HEK293 (cell line): ENCODE data around the gene NBPF6.

Source experiments
- CTCF ChIA-PET: fragments of 350-600 bp; formaldehyde crosslinking; extraction: SDS; loops from one replicate; lab custom pipeline; 2021; ENCODE audit warnings: antibody characterized with exemption; lab: Yijun Ruan, JAX
- POLR2A ChIA-PET: fragments of 300-600 bp; formaldehyde crosslinking; extraction: SDS; loops from one replicate; lab custom pipeline; 2020; ENCODE audit warnings: antibody characterized with exemption, inconsistent platforms; lab: Yijun Ruan, JAX
- H3K27ac ChIP-seq: fragments of 200-500 bp; sonication (Bioruptor generic); 2 replicates; pipeline ENCODE4 v1.5.1; 2014; ENCODE audit warnings: low read depth, low read length, control low read depth, inconsistent platforms; ENCODE audit errors: extremely low read depth
- H3K36me3 ChIP-seq, 2 experiments: fragments of 200-500 bp in 1 of 2; sonication (Bioruptor generic) in 1 of 2; 1 replicate in 1 of 2; 2 replicates in 1 of 2; pipeline ENCODE4 v1.5.1; 2014 to 2017; ENCODE audit warnings: inconsistent platforms in 2 of 2, low read length in 2 of 2; ENCODE audit not compliant: control insufficient read depth in 2 of 2, insufficient read depth in 1 of 2
- H3K4me1 ChIP-seq: fragments of 200-500 bp; sonication (Bioruptor generic); 2 replicates; pipeline ENCODE4 v1.5.1; 2014; ENCODE audit warnings: mild to moderate bottlenecking, low read length, inconsistent platforms; ENCODE audit not compliant: control insufficient read depth, insufficient read depth
- H3K4me3 ChIP-seq: 2 replicates; pipeline ENCODE4 v1.5.1; 2011; ENCODE audit warnings: low read depth, mild to moderate bottlenecking, control low read depth, low read length, moderate library complexity
- H3K9me3 ChIP-seq: fragments of 200-500 bp; sonication (Bioruptor generic); 2 replicates; pipeline ENCODE4 v1.5.1; 2014; ENCODE audit warnings: low read depth, low read length, inconsistent platforms; ENCODE audit not compliant: control insufficient read depth, insufficient read depth
- TCF7L2 ChIP-seq: IDR thresholded peaks from 2 replicates; pipeline ENCODE4 v1.6.1; 2011; ENCODE audit warnings: low read depth, mild to moderate bottlenecking, inconsistent platforms, low read length, moderate library complexity, borderline replicate concordance
- ZBTB8A ChIP-seq: fragments of 450-650 bp; formaldehyde crosslinking; IDR thresholded peaks from 2 replicates; pipeline ENCODE4 v1.5.1; 2016; ENCODE audit warnings: missing biosample characterization, missing genetic modification characterization
- ZFP41 ChIP-seq: fragments of 450-650 bp; formaldehyde crosslinking; IDR thresholded peaks from 2 replicates; pipeline ENCODE4 v1.5.1; 2016; ENCODE audit warnings: missing biosample characterization, missing genetic modification characterization, borderline replicate concordance
- ZIC2 ChIP-seq: fragments of 450-650 bp; formaldehyde crosslinking; IDR thresholded peaks from 2 replicates; pipeline ENCODE4 v1.5.1; 2016; ENCODE audit warnings: missing biosample characterization, missing genetic modification characterization
- ZNF112 ChIP-seq: fragments of 450-650 bp; formaldehyde crosslinking; IDR thresholded peaks from 2 replicates; pipeline ENCODE4 v1.5.0; 2017; ENCODE audit warnings: missing biosample characterization, missing genetic modification characterization
- ZNF2 ChIP-seq: fragments of 450-650 bp; formaldehyde crosslinking; IDR thresholded peaks from 2 replicates; pipeline ENCODE4 v1.5.1; 2016; ENCODE audit warnings: missing biosample characterization, missing genetic modification characterization
- ZNF239 ChIP-seq: fragments of 450-650 bp; formaldehyde crosslinking; IDR thresholded peaks from 2 replicates; pipeline ENCODE4 v1.5.1; 2016; ENCODE audit warnings: missing biosample characterization, missing genetic modification characterization
- ZNF248 ChIP-seq: fragments of 450-650 bp; formaldehyde crosslinking; IDR thresholded peaks from 2 replicates; pipeline ENCODE4 v1.5.1; 2017; ENCODE audit warnings: missing biosample characterization, missing genetic modification characterization
- ZNF266 ChIP-seq: fragments of 450-650 bp; formaldehyde crosslinking; IDR thresholded peaks from 2 replicates; pipeline ENCODE4 v1.5.1; 2016; ENCODE audit warnings: missing biosample characterization, missing genetic modification characterization, low read depth
- ZNF280D ChIP-seq: fragments of 450-650 bp; formaldehyde crosslinking; IDR thresholded peaks from 2 replicates; pipeline ENCODE4 v1.5.1; 2016; ENCODE audit warnings: missing biosample characterization, missing genetic modification characterization
- ZNF510 ChIP-seq: fragments of 450-650 bp; formaldehyde crosslinking; IDR thresholded peaks from 2 replicates; pipeline ENCODE4 v1.5.1; 2018; ENCODE audit warnings: mild to moderate bottlenecking, missing genetic modification characterization, missing biosample characterization; ENCODE audit not compliant: insufficient replicate concordance
- ZNF529 ChIP-seq: fragments of 450-650 bp; formaldehyde crosslinking; IDR thresholded peaks from 2 replicates; pipeline ENCODE4 v1.5.1; 2017; ENCODE audit warnings: missing genetic modification characterization, missing biosample characterization; ENCODE audit not compliant: insufficient replicate concordance
- ZNF639 ChIP-seq: fragments of 450-650 bp; formaldehyde crosslinking; IDR thresholded peaks from 2 replicates; pipeline ENCODE4 v1.5.1; 2016; ENCODE audit warnings: missing biosample characterization, missing genetic modification characterization
- ZNF654 ChIP-seq: fragments of 450-650 bp; formaldehyde crosslinking; IDR thresholded peaks from 2 replicates; pipeline ENCODE4 v1.5.1; 2016; ENCODE audit warnings: low read depth, missing biosample characterization, missing genetic modification characterization
- ZNF76 ChIP-seq: fragments of 450-650 bp; formaldehyde crosslinking; IDR thresholded peaks from 2 replicates; pipeline ENCODE4; 2016; ENCODE audit warnings: low read depth, missing biosample characterization, missing genetic modification characterization, borderline replicate concordance
- ZNF792 ChIP-seq: fragments of 450-650 bp; formaldehyde crosslinking; IDR thresholded peaks from 2 replicates; pipeline ENCODE4 v1.5.1; 2016; ENCODE audit warnings: missing biosample characterization, missing genetic modification characterization
- ZNF843 ChIP-seq: fragments of 450-650 bp; formaldehyde crosslinking; IDR thresholded peaks from 2 replicates; pipeline ENCODE4 v1.5.1; 2016; ENCODE audit warnings: missing biosample characterization, missing genetic modification characterization
- ZSCAN4 ChIP-seq: fragments of 450-650 bp; formaldehyde crosslinking; IDR thresholded peaks from 2 replicates; pipeline ENCODE4 v1.5.1; 2017; ENCODE audit warnings: missing biosample characterization, missing genetic modification characterization
- TF ChIP-seq, protein P1 (sequence below): fragments of 450-650 bp; formaldehyde crosslinking; IDR thresholded peaks from 2 replicates; pipeline ENCODE4 v1.5.1; 2016; ENCODE audit warnings: missing biosample characterization, missing genetic modification characterization
- TF ChIP-seq, protein P2 (sequence below): fragments of 450-650 bp; formaldehyde crosslinking; IDR thresholded peaks from 2 replicates; pipeline ENCODE4 v1.5.1; 2016; ENCODE audit warnings: missing biosample characterization, missing genetic modification characterization
- TF ChIP-seq, protein P3 (sequence below): fragments of 450-650 bp; IDR thresholded peaks from 2 replicates; pipeline ENCODE4 v1.5.1; 2018; ENCODE audit warnings: missing biosample characterization, mild to moderate bottlenecking, missing genetic modification characterization

Gene NBPF6

GRCh38 chr1:108502624-108503023 is 52.5 kb downstream of the NBPF6 start (continued):
- no peak for TF ChIP-seq ZNF2 (tag by site-specific recombination)

GRCh38 chr1:108503062-108503733 is 53.1 kb downstream of the NBPF6 start:
- ChIA-PET CTCF (interaction anchor here (0.8 kb wide), 1 partner anchor 377 kb away, joined by 3 read pairs; no protein-coding TSS in a partner anchor), POLR2A (no interaction called here)
- no peak for TF ChIP-seq TCF7L2
- TF ChIP-seq ZIC2 (tag by site-specific recombination) = no peak
- TF ChIP-seq, protein P1, sequence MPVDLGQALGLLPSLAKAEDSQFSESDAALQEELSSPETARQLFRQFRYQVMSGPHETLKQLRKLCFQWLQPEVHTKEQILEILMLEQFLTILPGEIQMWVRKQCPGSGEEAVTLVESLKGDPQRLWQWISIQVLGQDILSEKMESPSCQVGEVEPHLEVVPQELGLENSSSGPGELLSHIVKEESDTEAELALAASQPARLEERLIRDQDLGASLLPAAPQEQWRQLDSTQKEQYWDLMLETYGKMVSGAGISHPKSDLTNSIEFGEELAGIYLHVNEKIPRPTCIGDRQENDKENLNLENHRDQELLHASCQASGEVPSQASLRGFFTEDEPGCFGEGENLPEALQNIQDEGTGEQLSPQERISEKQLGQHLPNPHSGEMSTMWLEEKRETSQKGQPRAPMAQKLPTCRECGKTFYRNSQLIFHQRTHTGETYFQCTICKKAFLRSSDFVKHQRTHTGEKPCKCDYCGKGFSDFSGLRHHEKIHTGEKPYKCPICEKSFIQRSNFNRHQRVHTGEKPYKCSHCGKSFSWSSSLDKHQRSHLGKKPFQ (tag by site-specific recombination) = no peak
- TF ChIP-seq ZNF280D (tag by site-specific recombination) = no peak
- TF ChIP-seq, protein P2, sequence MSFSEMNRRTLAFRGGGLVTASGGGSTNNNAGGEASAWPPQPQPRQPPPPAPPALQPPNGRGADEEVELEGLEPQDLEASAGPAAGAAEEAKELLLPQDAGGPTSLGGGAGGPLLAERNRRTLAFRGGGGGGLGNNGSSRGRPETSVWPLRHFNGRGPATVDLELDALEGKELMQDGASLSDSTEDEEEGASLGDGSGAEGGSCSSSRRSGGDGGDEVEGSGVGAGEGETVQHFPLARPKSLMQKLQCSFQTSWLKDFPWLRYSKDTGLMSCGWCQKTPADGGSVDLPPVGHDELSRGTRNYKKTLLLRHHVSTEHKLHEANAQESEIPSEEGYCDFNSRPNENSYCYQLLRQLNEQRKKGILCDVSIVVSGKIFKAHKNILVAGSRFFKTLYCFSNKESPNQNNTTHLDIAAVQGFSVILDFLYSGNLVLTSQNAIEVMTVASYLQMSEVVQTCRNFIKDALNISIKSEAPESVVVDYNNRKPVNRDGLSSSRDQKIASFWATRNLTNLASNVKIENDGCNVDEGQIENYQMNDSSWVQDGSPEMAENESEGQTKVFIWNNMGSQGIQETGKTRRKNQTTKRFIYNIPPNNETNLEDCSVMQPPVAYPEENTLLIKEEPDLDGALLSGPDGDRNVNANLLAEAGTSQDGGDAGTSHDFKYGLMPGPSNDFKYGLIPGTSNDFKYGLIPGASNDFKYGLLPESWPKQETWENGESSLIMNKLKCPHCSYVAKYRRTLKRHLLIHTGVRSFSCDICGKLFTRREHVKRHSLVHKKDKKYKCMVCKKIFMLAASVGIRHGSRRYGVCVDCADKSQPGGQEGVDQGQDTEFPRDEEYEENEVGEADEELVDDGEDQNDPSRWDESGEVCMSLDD (tag by site-specific recombination) = no peak
- TF ChIP-seq ZNF239 = no peak
- no peak for TF ChIP-seq ZBTB8A (tag by site-specific recombination)
- TF ChIP-seq ZFP41 = no peak
- TF ChIP-seq ZNF510 (tag by site-specific recombination) = no peak
- TF ChIP-seq ZNF112 (tag by site-specific recombination) = no peak
- no peak for TF ChIP-seq ZNF792 (tag by site-specific recombination)
- TF ChIP-seq, protein P3, sequence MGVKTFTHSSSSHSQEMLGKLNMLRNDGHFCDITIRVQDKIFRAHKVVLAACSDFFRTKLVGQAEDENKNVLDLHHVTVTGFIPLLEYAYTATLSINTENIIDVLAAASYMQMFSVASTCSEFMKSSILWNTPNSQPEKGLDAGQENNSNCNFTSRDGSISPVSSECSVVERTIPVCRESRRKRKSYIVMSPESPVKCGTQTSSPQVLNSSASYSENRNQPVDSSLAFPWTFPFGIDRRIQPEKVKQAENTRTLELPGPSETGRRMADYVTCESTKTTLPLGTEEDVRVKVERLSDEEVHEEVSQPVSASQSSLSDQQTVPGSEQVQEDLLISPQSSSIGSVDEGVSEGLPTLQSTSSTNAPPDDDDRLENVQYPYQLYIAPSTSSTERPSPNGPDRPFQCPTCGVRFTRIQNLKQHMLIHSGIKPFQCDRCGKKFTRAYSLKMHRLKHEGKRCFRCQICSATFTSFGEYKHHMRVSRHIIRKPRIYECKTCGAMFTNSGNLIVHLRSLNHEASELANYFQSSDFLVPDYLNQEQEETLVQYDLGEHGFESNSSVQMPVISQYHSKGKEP = no peak
- TF ChIP-seq ZNF248 (tag by site-specific recombination) = no peak
- Histone ChIP-seq H3K27ac (no peak overlapping the region), H3K4me3 (no peak overlapping the region), H3K36me3 (no peaks in the 10 kb centered on the region), H3K9me3 (no peaks in the 10 kb centered on the region), H3K4me1 (no peaks in the 10 kb centered on the region)

DNA sequence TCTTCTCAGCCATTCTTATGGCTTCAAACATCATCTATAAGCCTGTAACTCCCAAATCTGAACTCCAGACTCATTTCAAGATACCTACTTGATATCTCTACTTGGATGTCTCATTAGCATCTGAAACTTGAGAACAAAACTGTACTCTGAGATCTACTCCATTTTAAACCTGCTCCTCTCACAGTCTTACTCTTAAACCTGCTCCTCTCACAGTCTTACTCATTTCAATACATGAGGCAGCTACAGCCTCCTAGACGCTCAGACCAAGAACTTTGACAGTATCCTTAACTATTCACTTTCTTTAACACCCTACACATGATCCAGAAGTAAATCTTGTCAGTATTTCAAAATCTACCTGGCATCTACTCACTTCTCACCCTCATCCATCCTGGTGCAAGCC is 54.3 kb downstream of the NBPF6 start:
- H3K4me1 ChIP-seq = no peaks in the 10 kb centered on the region
- POLR2A ChIA-PET = no interaction called here
- no peak overlapping the region for H3K4me3 ChIP-seq
- H3K27ac ChIP-seq = no peak overlapping the region
- no peaks in the 10 kb centered on the region for H3K9me3 ChIP-seq
- H3K36me3 ChIP-seq = no peaks in the 10 kb centered on the region
- CTCF ChIA-PET = interaction anchor here (1.5 kb wide), 1 partner anchor 139 kb away, joined by 10 read pairs; no protein-coding TSS in a partner anchor
- TF ChIP-seq ZNF529 (tag by site-specific recombination) (no peak), ZNF639 (tag by site-specific recombination) (no peak), ZNF843 (tag by site-specific recombination) (no peak), ZNF76 (tag by site-specific recombination) (no peak), ZNF266 (tag by site-specific recombination) (no peak), ZNF654 (tag by site-specific recombination) (no peak), ZSCAN4 (tag by site-specific recombination) (no peak)
